PC-3 (cell line): ENCODE data around the gene STK33.

Experiments
- EZH2 ChIP-seq: fragments of 300-600 bp; sonication (generic); IDR thresholded peaks from one replicate; pipeline ENCODE4 v1.6.1; 2017; ENCODE audit warnings: antibody characterized with exemption, mild to moderate bottlenecking, low read length; ENCODE audit not compliant: unreplicated experiment
- TF ChIP-seq, protein P1 (sequence below): fragments of 300-600 bp; sonication (generic); conservative IDR thresholded peaks from 2 replicates; pipeline ENCODE4 v1.5.1; 2017; ENCODE audit warnings: antibody characterized with exemption, low read depth, mild to moderate bottlenecking, low read length

DNA sequence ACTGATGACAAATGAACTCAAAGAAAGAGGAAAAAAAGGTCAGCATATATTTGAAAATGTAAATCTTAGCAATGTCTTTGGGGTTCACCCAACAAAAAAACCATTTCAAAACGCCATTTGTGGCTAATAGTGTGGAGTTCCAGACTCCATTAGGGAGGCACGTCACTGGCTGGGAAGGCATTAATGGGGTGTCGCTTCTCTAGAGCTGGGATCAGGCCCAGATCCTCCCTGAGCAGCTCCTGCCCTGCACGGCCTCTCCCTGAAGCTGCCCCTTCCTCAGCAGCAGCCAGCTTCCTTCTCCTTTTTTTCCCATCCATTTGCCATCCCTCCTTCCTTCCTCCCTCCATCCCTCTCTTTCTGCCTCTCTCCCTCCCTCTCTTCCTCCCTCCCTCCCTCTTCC, 231.5 kb downstream of the STK33 start:
- TF ChIP-seq, protein P1, sequence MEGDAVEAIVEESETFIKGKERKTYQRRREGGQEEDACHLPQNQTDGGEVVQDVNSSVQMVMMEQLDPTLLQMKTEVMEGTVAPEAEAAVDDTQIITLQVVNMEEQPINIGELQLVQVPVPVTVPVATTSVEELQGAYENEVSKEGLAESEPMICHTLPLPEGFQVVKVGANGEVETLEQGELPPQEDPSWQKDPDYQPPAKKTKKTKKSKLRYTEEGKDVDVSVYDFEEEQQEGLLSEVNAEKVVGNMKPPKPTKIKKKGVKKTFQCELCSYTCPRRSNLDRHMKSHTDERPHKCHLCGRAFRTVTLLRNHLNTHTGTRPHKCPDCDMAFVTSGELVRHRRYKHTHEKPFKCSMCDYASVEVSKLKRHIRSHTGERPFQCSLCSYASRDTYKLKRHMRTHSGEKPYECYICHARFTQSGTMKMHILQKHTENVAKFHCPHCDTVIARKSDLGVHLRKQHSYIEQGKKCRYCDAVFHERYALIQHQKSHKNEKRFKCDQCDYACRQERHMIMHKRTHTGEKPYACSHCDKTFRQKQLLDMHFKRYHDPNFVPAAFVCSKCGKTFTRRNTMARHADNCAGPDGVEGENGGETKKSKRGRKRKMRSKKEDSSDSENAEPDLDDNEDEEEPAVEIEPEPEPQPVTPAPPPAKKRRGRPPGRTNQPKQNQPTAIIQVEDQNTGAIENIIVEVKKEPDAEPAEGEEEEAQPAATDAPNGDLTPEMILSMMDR = no peak
- no peak for TF ChIP-seq EZH2
